OCI-LY1 (cell line): Measurements from ENCODE around the gene TSPAN5.

Experiments
- H2AFZ ChIP-seq: fragments of 200-600 bp; sonication (generic), shearing (Covaris generic); 2 replicates; pipeline ENCODE4 v1.6.0; 2014; ENCODE audit warnings: antibody characterized with exemption, mild to moderate bottlenecking, low read length
- H3F3A ChIP-seq: fragments of 200-600 bp; sonication (generic), shearing (Covaris generic); 2 replicates; pipeline ENCODE4 v1.6.0; 2014; ENCODE audit warnings: mild to moderate bottlenecking, antibody characterized with exemption, low read length, moderate library complexity; ENCODE audit not compliant: insufficient read depth
- H3K27ac ChIP-seq: fragments of 200-600 bp; sonication (generic); 2 replicates; pipeline ENCODE4 v1.5.1; 2014; ENCODE audit warnings: low read length, mixed run types, mild to moderate bottlenecking, low read depth; ENCODE audit not compliant: poor library complexity, severe bottlenecking
- H3K27me3 ChIP-seq: fragments of 200-600 bp; sonication (generic); 2 replicates; pipeline ENCODE4 v1.6.0; 2014; ENCODE audit warnings: antibody characterized with exemption, mild to moderate bottlenecking, low read length, moderate library complexity; ENCODE audit not compliant: insufficient read depth
- H3K36me3 ChIP-seq: fragments of 200-600 bp; sonication (generic); 2 replicates; pipeline ENCODE4 v1.6.1; 2014; ENCODE audit warnings: mild to moderate bottlenecking, antibody characterized with exemption, low read length, moderate library complexity, mixed read lengths; ENCODE audit not compliant: insufficient read depth
- H3K4me1 ChIP-seq: fragments of 200-600 bp; sonication (generic); 2 replicates; pipeline ENCODE4 v1.5.1; 2014; ENCODE audit warnings: mild to moderate bottlenecking, low read length, moderate library complexity; ENCODE audit not compliant: insufficient read depth, severe bottlenecking
- H3K4me2 ChIP-seq: fragments of 200-600 bp; sonication (generic), shearing (Covaris generic); 2 replicates; pipeline ENCODE4 v1.6.1; 2014; ENCODE audit warnings: low read length
- H3K4me3 ChIP-seq: fragments of 200-600 bp; sonication (generic); 2 replicates; pipeline ENCODE4 v1.5.1; 2014; ENCODE audit warnings: low read length, low read depth, mild to moderate bottlenecking, mixed read lengths; ENCODE audit not compliant: poor library complexity, severe bottlenecking
- H3K79me2 ChIP-seq: fragments of 200-600 bp; shearing (Covaris generic); 2 replicates; pipeline ENCODE4 v1.6.1; 2016; ENCODE audit warnings: mixed run types, low read length, mixed read lengths; ENCODE audit not compliant: insufficient read depth
- H3K9ac ChIP-seq: fragments of 200-600 bp; sonication (generic), shearing (Covaris generic); 2 replicates; pipeline ENCODE4 v1.6.1; 2014; ENCODE audit warnings: mild to moderate bottlenecking, low read length, mixed read lengths
- H3K9me2 ChIP-seq: fragments of 200-600 bp; sonication (generic), shearing (Covaris generic); 2 replicates; pipeline ENCODE4 v1.6.1; 2014; ENCODE audit warnings: low read depth, mild to moderate bottlenecking, low read length, mixed read lengths
- H3K9me3 ChIP-seq: fragments of 200-600 bp; shearing (Covaris generic); 2 replicates; pipeline ENCODE4 v1.6.1; 2014; ENCODE audit warnings: low read length, mixed read lengths
- H4K20me1 ChIP-seq: fragments of 200-600 bp; sonication (generic), shearing (Covaris generic); 2 replicates; pipeline ENCODE4 v1.6.0; 2016; ENCODE audit warnings: mild to moderate bottlenecking, low read length; ENCODE audit not compliant: insufficient read depth
- EZH2 ChIP-seq: fragments of 200-600 bp; sonication (generic), shearing (Covaris generic); IDR thresholded peaks from 2 replicates; pipeline ENCODE4 v1.8.0; 2017; ENCODE audit warnings: borderline replicate concordance, mixed run types, mild to moderate bottlenecking, antibody characterized with exemption, low read length, moderate library complexity, mixed read lengths
- TF ChIP-seq, protein P1 (sequence below): fragments of 200-600 bp; sonication (generic), shearing (Covaris generic); IDR thresholded peaks from 2 replicates; pipeline ENCODE4 v1.5.1; 2017; ENCODE audit warnings: mild to moderate bottlenecking, antibody characterized with exemption, low read length, moderate library complexity, mixed read lengths

TSPAN5 gene

DNA sequence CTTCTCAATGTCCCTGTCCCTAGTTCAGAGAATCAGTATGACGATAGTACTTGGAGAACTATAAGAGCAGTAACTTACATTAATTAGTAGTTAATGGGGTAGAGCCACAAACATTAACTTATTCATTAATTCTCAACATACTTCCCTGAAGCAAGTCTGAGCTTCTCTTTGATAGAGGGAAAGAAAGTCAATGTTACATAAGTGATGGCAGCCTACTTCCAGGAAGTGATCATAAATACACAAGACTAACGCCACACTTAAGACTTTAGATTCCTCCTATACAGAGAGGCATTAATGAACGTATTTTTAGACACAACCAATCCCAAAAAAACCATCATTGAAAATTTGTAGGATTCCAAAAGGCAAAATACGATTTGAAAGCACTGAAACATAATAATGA is 33.8 kb downstream of the TSPAN5 start:
- no peak overlapping the region for H3K27ac ChIP-seq
- no peaks in the 10 kb centered on the region for H3F3A ChIP-seq
- no peak overlapping the region for H3K9ac ChIP-seq
- no peak for TF ChIP-seq EZH2
- TF ChIP-seq, protein P1, sequence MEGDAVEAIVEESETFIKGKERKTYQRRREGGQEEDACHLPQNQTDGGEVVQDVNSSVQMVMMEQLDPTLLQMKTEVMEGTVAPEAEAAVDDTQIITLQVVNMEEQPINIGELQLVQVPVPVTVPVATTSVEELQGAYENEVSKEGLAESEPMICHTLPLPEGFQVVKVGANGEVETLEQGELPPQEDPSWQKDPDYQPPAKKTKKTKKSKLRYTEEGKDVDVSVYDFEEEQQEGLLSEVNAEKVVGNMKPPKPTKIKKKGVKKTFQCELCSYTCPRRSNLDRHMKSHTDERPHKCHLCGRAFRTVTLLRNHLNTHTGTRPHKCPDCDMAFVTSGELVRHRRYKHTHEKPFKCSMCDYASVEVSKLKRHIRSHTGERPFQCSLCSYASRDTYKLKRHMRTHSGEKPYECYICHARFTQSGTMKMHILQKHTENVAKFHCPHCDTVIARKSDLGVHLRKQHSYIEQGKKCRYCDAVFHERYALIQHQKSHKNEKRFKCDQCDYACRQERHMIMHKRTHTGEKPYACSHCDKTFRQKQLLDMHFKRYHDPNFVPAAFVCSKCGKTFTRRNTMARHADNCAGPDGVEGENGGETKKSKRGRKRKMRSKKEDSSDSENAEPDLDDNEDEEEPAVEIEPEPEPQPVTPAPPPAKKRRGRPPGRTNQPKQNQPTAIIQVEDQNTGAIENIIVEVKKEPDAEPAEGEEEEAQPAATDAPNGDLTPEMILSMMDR: no peak
- no peaks in the 10 kb centered on the region for H4K20me1 ChIP-seq
- no peaks in the 10 kb centered on the region for H3K9me3 ChIP-seq
- H3K4me3 ChIP-seq: no peak overlapping the region
- no peak overlapping the region for H2AFZ ChIP-seq
- no peaks in the 10 kb centered on the region for H3K27me3 ChIP-seq
- H3K79me2 ChIP-seq: no peaks in the 10 kb centered on the region
- H3K4me2 ChIP-seq: no peak overlapping the region
- no peaks in the 10 kb centered on the region for H3K9me2 ChIP-seq
- no peaks in the 10 kb centered on the region for H3K4me1 ChIP-seq
- no peaks in the 10 kb centered on the region for H3K36me3 ChIP-seq

DNA sequence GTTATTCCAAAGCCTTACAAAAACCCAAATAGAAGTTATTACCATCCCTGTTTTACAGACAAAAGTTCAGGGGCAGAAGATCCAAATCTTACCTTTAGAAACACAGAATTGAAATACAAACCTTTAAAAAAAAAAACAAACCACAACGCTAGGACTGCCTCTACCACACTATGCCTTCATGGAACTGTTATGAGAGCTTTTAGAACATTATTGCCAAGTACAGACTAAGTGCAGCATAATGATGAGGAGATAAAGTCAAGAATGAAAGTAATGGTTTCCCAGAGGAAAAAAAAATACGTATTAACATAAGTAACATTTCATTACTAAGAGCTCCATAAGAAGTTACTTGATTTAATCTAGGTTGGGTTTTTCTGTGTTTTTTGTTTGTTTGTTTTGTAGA is 34.3 kb downstream of the TSPAN5 start:
- Histone ChIP-seq H3K4me1 (no peaks in the 10 kb centered on the region), H2AFZ (no peak overlapping the region), H3K4me2 (no peak overlapping the region), H3K4me3 (no peak overlapping the region), H3F3A (no peaks in the 10 kb centered on the region), H3K9me3 (no peaks in the 10 kb centered on the region), H4K20me1 (no peaks in the 10 kb centered on the region), H3K36me3 (no peaks in the 10 kb centered on the region), H3K9ac (no peak overlapping the region), H3K27ac (no peak overlapping the region), H3K9me2 (no peaks in the 10 kb centered on the region), H3K79me2 (no peaks in the 10 kb centered on the region), H3K27me3 (no peaks in the 10 kb centered on the region)
- no peak for TF ChIP-seq EZH2
- TF ChIP-seq, protein P1: no peak

DNA sequence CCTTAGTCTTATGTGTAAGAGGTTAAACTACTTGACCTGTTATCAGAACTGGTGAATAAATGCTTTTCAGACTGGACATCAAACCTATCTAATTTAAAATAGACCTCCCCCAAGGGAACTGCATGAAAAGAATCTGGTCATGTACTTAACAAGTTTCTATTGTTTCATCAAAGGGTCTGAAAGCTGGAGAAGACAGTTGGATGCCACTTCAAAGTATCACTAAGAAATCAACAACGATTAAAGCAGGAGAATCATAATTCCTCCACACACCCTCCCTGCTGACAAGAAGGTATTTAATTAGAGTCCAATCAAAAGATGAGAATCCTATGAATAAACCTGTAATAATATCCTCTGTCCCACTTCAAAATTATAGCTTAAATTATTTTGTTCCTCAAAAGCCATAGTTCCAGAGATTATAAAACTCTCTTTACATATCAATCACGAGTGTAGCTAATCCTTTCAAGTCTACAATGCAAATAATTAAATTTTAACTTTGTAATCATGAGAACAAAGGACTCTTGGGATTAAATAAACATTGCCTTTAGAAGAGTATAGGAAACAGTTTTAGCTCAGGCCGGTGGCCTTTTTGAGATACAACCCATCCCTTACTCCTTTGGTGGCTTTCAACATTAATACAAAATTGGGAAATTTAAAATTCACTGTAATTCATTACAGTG is 35.1 kb downstream of the TSPAN5 start:
- H3K4me2 ChIP-seq: no peak overlapping the region
- no peak overlapping the region for H3K4me3 ChIP-seq
- no peaks in the 10 kb centered on the region for H3K4me1 ChIP-seq
- H3K9ac ChIP-seq: no peak overlapping the region
- no peaks in the 10 kb centered on the region for H3K36me3 ChIP-seq
- H4K20me1 ChIP-seq: no peaks in the 10 kb centered on the region
- no peaks in the 10 kb centered on the region for H3K9me3 ChIP-seq
- no peaks in the 10 kb centered on the region for H3F3A ChIP-seq
- H3K79me2 ChIP-seq: no peaks in the 10 kb centered on the region
- no peaks in the 10 kb centered on the region for H3K9me2 ChIP-seq
- no peak overlapping the region for H2AFZ ChIP-seq
- TF ChIP-seq EZH2: no peak
- no peak overlapping the region for H3K27ac ChIP-seq
- no peaks in the 10 kb centered on the region for H3K27me3 ChIP-seq
